Lower leg skin (tissue), 4 donors: ENCODE data around the gene RNF217. TPM values are rescaled to one million over a fixed set of nuclear protein-coding genes. Genes with fewer than 3 reads are reported as not detected.

ENCODE experiments used
- DNase-seq, 2 donors: peaks; one replicate each; pipeline ENCODE4 v3.0.0-alpha.2; 2019; ENCODE audit warnings: low spot score in 2 of 2
- H3K4me3 ChIP-seq: fragments of 200-600 bp; sonication (generic); 2 replicates; pipeline ENCODE4 v1.5.1; 2017; ENCODE audit warnings: mild to moderate bottlenecking, low read depth; ENCODE audit not compliant: poor library complexity, severe bottlenecking
- CTCF ChIP-seq, 3 donors: fragments of 450-650 bp; IDR thresholded peaks; one replicate each; pipeline ENCODE4 v1.5.1; 2016; ENCODE audit warnings: antibody characterized with exemption in 3 of 3, mild to moderate bottlenecking in 3 of 3, moderate library complexity in 2 of 3
- POLR2A ChIP-seq, 2 donors: fragments of 450-650 bp; IDR thresholded peaks; one replicate each; pipeline ENCODE4 v1.6.1; 2016 to 2017; ENCODE audit warnings: antibody characterized with exemption in 2 of 2, mild to moderate bottlenecking in 1 of 2, moderate library complexity in 1 of 2
- WGBS, 2 donors: methylation state at CpG; one replicate each; pipeline ENCODE4 v1.1.5; 2018; 5-methylcytosine and 5-hydroxymethylcytosine counted together
- intact Hi-C: fragments of 100-400 bp; cut with DNase I; formaldehyde crosslinking; loops from one replicate; pipeline ENCODE4 v1.15.0; 2023; ENCODE audit warnings: low total_unique reads
- total RNA-seq, 4 donors: library from RNA; depleted of rRNA; stranded (reverse); fragments of >200 nt; gene quantifications; one replicate each; pipeline ENCODE4 v1.1.0, GENCODE V29; 2016

RNF217 gene
- total RNA-seq, 4 donors from 2014 or later: 17.2 to 35.2 (median 25.1) TPM

DNA sequence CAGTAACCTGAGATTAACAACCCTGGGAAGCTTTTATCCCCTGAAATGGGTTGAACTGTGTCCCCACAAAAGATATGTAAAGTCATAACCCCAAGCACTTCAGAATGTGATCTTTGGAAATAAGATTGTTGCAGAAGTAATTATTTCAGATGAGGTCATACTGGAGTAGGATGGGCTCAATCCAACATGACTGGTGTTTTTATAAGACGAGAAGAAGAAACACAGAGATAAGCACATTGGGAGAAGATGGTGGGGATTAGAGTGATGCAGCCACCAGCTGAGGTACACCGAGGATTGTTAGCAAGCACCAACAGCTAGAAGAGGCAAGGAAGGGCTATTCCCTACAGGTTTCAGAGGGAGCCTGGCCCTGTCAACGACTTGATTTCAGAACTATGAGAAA is 12.5 kb upstream of the RNF217 start:
- TF ChIP-seq CTCF (IDR thresholded peaks at IDR 0.05) (no peak), POLR2A (IDR thresholded peaks at IDR 0.05) (no peak)
- H3K4me3 ChIP-seq: no peak overlapping the region
- 90% methylated on average over 3 of the region's 3 CpGs for WGBS, 2 donors
- DNase-seq: no peak
- intact Hi-C loops: no loop called here

- no peak for DNase-seq
- intact Hi-C loops: no loop called here
- no peak overlapping the region for H3K4me3 ChIP-seq
- no peak for TF ChIP-seq CTCF (IDR thresholded peaks at IDR 0.05)
- no peak for TF ChIP-seq POLR2A (IDR thresholded peaks at IDR 0.05)
- 94 to 96% methylated on average over 1 of the region's 1 CpG for WGBS, 2 donors
These were observed 8.4 kb upstream of the RNF217 start for GRCh38 chr6:124953808-124954207.

DNA sequence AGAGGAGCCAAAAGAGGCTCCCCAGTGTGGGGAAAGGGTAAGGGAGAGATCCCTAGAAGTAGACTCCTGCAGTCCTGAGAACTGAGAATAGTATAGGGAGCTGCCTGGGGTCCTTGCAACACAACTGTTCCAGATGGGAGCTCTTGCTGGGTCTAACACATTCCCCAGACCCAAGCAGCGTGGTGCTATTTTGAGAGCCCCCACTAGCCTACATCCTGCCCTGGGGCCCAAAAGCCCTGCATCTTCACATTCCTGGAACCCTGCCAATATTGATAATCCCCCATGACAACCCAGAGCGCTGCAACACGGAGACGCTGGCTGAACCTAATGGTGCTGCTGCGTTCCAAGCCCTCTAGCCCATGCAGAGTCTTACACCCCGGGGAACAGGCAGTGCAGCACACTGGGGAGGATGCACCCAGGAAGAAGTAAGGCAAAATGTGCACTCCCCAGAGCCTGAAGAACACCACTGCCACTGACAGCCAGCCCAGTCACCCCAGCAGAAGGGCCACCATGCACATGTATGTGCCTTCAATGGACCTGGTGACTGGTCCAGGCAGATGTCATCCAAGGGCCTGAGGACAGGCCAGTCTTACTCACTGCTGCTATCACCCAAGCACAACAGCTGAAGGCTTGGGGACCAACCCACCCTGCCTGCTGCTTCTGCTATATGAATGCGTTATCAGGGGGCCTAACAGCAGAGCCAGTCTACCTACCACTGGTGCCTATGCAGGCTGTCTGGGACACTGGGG is 7.0 kb upstream of the RNF217 start:
- no peak overlapping the region for H3K4me3 ChIP-seq
- DNase-seq: no peak
- TF ChIP-seq POLR2A (IDR thresholded peaks at IDR 0.05) (no peak), CTCF (IDR thresholded peaks at IDR 0.05) (no peak)
- intact Hi-C loops: no loop called here
- 60 to 68% methylated on average over 7 of the region's 7 CpGs for WGBS, 2 donors

DNA sequence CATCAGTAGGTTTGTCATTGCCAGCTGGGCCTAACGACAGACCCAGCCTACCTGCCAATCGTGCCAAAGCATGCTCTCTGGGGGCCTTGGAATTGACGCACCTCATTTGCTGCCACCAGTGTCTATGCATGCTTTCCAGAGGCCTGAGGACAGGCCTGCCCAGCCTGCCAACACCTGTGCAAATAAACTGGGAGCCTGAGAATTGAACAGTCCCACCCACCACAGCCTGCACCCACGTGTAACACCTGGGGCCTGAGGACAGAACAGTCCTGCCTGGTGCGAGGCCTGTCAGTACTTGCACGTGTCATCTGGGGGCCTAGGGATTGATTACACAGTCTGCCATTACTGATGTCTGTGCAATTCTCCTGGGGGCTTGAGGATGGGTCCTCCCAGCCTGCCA is 6.2 kb upstream of the RNF217 start:
- no peak overlapping the region for H3K4me3 ChIP-seq
- no peak for TF ChIP-seq CTCF (IDR thresholded peaks at IDR 0.05)
- no peak for TF ChIP-seq POLR2A (IDR thresholded peaks at IDR 0.05)
- DNase-seq: no peak
- WGBS, 2 donors: 51 to 85% methylated on average over 5 to 6 of the region's 6 CpGs
- intact Hi-C loops: no loop called here

GRCh38 chr6:124958149-124958548 is 4.1 kb upstream of the RNF217 start:
- no peak overlapping the region for H3K4me3 ChIP-seq
- DNase-seq: no peak
- intact Hi-C loops: no loop called here
- TF ChIP-seq POLR2A (IDR thresholded peaks at IDR 0.05) (no peak), CTCF (IDR thresholded peaks at IDR 0.05) (no peak)
